GM20431 (cell line): ENCODE results near the gene WFDC1.

Source experiments
- in situ Hi-C: fragments of 300-500 bp; cut with MseI, MboI; formaldehyde crosslinking; loops from one replicate; pipeline ENCODE4 v1.15.0; 2020; ENCODE audit warnings: low sequenced_read_pairs; ENCODE audit not compliant: unreplicated experiment

WFDC1 gene

GRCh38 chr16:84299734-84300440 is 5.2 kb downstream of the WFDC1 start:
- in situ Hi-C loops, result no loop called here

- in situ Hi-C loops, result no loop called here
Observed at GRCh38 chr16:84302111-84302954, 7.7 kb downstream of the WFDC1 start.

GRCh38 chr16:84303023-84303422 is 8.3 kb downstream of the WFDC1 start:
- in situ Hi-C loops, result no loop called here

- in situ Hi-C loops, result no loop called here
Observed at GRCh38 chr16:84303516-84303915, 8.8 kb downstream of the WFDC1 start.

GRCh38 chr16:84306564-84306963 is 11.9 kb downstream of the WFDC1 start:
- in situ Hi-C loops, result no loop called here

- in situ Hi-C loops, result no loop called here
Observed at GRCh38 chr16:84307209-84307954, 12.7 kb downstream of the WFDC1 start.

- in situ Hi-C loops, result no loop called here
Observed at GRCh38 chr16:84308120-84308519, 13.4 kb downstream of the WFDC1 start.

GRCh38 chr16:84310642-84311041 is 16.0 kb downstream of the WFDC1 start:
- in situ Hi-C loops, result no loop called here

GRCh38 chr16:84312783-84313382 is 18.2 kb downstream of the WFDC1 start:
- in situ Hi-C loops, result no loop called here

- in situ Hi-C loops, result no loop called here
Observed at GRCh38 chr16:84313921-84314320, 19.2 kb downstream of the WFDC1 start.

GRCh38 chr16:84314373-84314772 is 19.7 kb downstream of the WFDC1 start:
- in situ Hi-C loops, result no loop called here

GRCh38 chr16:84314814-84315213 is 20.1 kb downstream of the WFDC1 start:
- in situ Hi-C loops, result no loop called here

- in situ Hi-C loops, result no loop called here
Observed at GRCh38 chr16:84315422-84315821, 20.7 kb downstream of the WFDC1 start.

GRCh38 chr16:84318091-84318975 is 23.7 kb downstream of the WFDC1 start:
- in situ Hi-C loops, result no loop called here

GRCh38 chr16:84319146-84319760 is 24.6 kb downstream of the WFDC1 start:
- in situ Hi-C loops, result no loop called here

- in situ Hi-C loops, result no loop called here
Observed at GRCh38 chr16:84320511-84320910, 25.8 kb downstream of the WFDC1 start.

GRCh38 chr16:84321932-84322331 is 27.3 kb downstream of the WFDC1 start:
- in situ Hi-C loops, result no loop called here

- in situ Hi-C loops, result no loop called here
Observed at GRCh38 chr16:84322749-84323148, 28.1 kb downstream of the WFDC1 start.

- in situ Hi-C loops, result no loop called here
Observed at GRCh38 chr16:84323606-84324005, 28.9 kb downstream of the WFDC1 start.
